ENCODE results near the gene PSMD13.

GRCh38 chr11:208917-209260, 27.9 kb upstream of the PSMD13 start:
- TF ChIP-seq CTCF (IDR thresholded peaks at IDR 0.05; ENCODE audit: insufficient read depth, low read length, poor library complexity, severe bottlenecking) (no peak), EZH2phosphoT487 (conservative IDR thresholded peaks at IDR 0.05; ENCODE audit: low read length) (no peak)
